SU-DHL-6 (cell line): ENCODE results near the gene CBFB.
"Not testable (repeated sequence)": the region's sequence is repeated elsewhere in the genome, so short reads cannot be mapped to it uniquely, and the experiment has no call there.

ENCODE experiments used
- H2AFZ ChIP-seq: fragments of 200-600 bp; sonication (generic); 2 replicates; pipeline ENCODE4 v1.6.1; 2014; ENCODE audit warnings: low read depth, mild to moderate bottlenecking, moderate library complexity, mixed read lengths, antibody characterized with exemption, low read length; ENCODE audit not compliant: severe bottlenecking
- H3F3A ChIP-seq: fragments of 200-600 bp; shearing (Covaris generic); 2 replicates; pipeline ENCODE4 v1.6.0; 2016; ENCODE audit warnings: antibody characterized with exemption, mild to moderate bottlenecking; ENCODE audit not compliant: insufficient read depth
- H3K27ac ChIP-seq: fragments of 200-600 bp; sonication (generic); 2 replicates; pipeline ENCODE4 v1.5.1; 2016; ENCODE audit warnings: low read depth, mild to moderate bottlenecking, low read length, moderate library complexity, mixed read lengths
- H3K27me3 ChIP-seq: fragments of 200-600 bp; sonication (generic), shearing (Covaris generic); 2 replicates; pipeline ENCODE4 v1.6.0; 2014; ENCODE audit warnings: mild to moderate bottlenecking, low read length
- H3K36me3 ChIP-seq: fragments of 200-600 bp; sonication (generic); 2 replicates; pipeline ENCODE4 v1.6.1; 2014; ENCODE audit warnings: mild to moderate bottlenecking, low read length, mixed read lengths
- H3K4me2 ChIP-seq: fragments of 300-600, 200-600 bp; shearing (Covaris generic), sonication (generic); 2 replicates; pipeline ENCODE4 v1.6.0; 2014; ENCODE audit warnings: low read length, low read depth, mild to moderate bottlenecking; ENCODE audit not compliant: poor library complexity, severe bottlenecking
- H3K4me3 ChIP-seq: fragments of 200-600 bp; sonication (generic); 2 replicates; pipeline ENCODE4 v1.5.1; 2014; ENCODE audit warnings: antibody characterized with exemption, low read length, mild to moderate bottlenecking, mixed read lengths; ENCODE audit not compliant: insufficient read depth, poor library complexity, severe bottlenecking
- H3K79me2 ChIP-seq: fragments of 200-600 bp; sonication (generic); 2 replicates; pipeline ENCODE4 v1.6.1; 2014; ENCODE audit warnings: mild to moderate bottlenecking, low read length, moderate library complexity; ENCODE audit not compliant: insufficient read depth
- H3K9ac ChIP-seq: fragments of 200-600 bp; sonication (generic); 2 replicates; pipeline ENCODE4 v1.7.0; 2014; ENCODE audit warnings: mild to moderate bottlenecking, low read length
- H3K9me2 ChIP-seq: fragments of 200-600 bp; sonication (generic); replicated peaks from 2 replicates; pipeline ENCODE4 v1.6.1; 2014; ENCODE audit warnings: low read length; ENCODE audit not compliant: insufficient read depth
- H3K9me3 ChIP-seq: fragments of 200-600 bp; sonication (generic); 2 replicates; pipeline ENCODE4 v1.6.1; 2014; ENCODE audit warnings: low read length, mixed read lengths; ENCODE audit not compliant: insufficient read depth
- H4K20me1 ChIP-seq: fragments of 200-600 bp; sonication (generic); 2 replicates; pipeline ENCODE4 v1.6.1; 2014; ENCODE audit warnings: low read depth, mild to moderate bottlenecking, antibody characterized with exemption, low read length, moderate library complexity, mixed read lengths
- CTCF ChIP-seq: fragments of 200-600 bp; sonication (generic); IDR thresholded peaks from one replicate; pipeline ENCODE4 v1.5.1; 2017; ENCODE audit warnings: antibody characterized with exemption, mild to moderate bottlenecking, low read length, moderate library complexity; ENCODE audit not compliant: insufficient read depth, poor library complexity, severe bottlenecking
- EZH2phosphoT487 ChIP-seq: fragments of 200-600 bp; sonication (generic), shearing (Covaris generic); conservative IDR thresholded peaks from 2 replicates; pipeline ENCODE4 v1.6.1; 2018; ENCODE audit warnings: mild to moderate bottlenecking, antibody characterized with exemption, low read length, moderate library complexity, mixed read lengths

CBFB gene

DNA sequence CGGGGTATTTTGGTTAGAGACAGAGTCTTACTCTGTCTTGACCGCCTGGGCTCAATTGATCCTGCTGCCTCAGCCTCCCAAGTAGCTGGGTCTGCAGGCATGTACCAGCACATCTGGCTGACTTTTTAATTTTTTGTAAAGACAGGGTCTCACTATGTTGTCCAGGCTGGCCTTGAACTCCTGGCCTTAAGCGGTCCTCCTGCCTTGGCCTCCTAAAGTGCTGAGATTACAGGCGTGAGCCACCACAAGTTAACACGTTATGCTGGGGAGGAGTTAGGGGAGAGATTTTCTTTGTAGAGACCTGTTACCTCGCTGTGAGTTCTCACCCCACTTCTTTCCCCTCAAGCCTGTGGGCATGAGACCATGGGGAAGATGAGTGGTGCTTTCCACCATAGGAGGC, 42.4 kb upstream of the CBFB start:
- Histone ChIP-seq H3K4me2 (no peak overlapping the region), H3K27me3 (no peaks in the 10 kb centered on the region), H2AFZ (no peak overlapping the region), H3K9me2 (no peaks in the 10 kb centered on the region), H3K9ac (no peak overlapping the region), H3K79me2 (no peaks in the 10 kb centered on the region), H4K20me1 (no peaks in the 10 kb centered on the region), H3K9me3 (no peaks in the 10 kb centered on the region), H3K4me3 (no peak overlapping the region), H3K27ac (no peak overlapping the region), H3K36me3 (no peaks in the 10 kb centered on the region), H3F3A (no peaks in the 10 kb centered on the region)
- TF ChIP-seq EZH2phosphoT487 (no peak), CTCF (no peak)

DNA sequence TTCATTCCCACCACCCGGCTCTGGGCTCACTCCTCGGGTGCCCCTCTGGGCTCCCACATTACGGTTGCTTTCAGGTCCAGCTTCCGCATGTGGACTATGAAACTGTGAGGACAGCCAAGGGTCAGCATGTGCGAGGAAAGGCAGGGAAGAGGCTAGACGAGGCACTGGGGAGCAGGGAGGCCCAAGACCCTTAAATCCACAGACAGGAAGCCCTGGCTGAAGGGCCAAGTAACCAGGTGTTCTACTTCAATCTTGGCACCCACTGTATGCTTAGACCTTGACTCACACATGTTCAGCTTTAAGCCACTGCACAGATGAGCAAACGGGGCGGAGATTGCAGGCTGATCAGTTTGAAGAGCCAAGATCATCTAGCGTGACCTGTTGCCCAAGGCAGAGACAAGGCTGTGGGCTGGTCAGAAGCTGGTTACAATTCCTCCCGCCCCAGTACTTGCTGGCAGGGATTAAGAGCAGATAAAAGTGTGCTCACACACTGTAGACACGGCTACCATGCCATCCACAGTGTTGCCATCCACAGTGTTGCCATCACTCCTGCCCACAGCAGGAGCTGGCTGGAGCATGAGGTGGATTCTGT, 40.7 kb upstream of the CBFB start, which contains the start of gene CES4A:
CES4A (plus strand) TSS at position 393 of the 592 bp plus-strand sequence; CDS start at position 577, 184 bp downstream.
- no peak within 1 kb of the TSS for H3K9ac ChIP-seq
- H3K27ac ChIP-seq = no peak within 1 kb of the TSS
- no peaks in the 10 kb centered on the region for H3K36me3 ChIP-seq
- H4K20me1 ChIP-seq = no peaks in the 10 kb centered on the region
- TF ChIP-seq CTCF (no peak), EZH2phosphoT487 (no peak)
- H3K27me3 ChIP-seq = no peaks in the 10 kb centered on the region
- no peaks in the 10 kb centered on the region for H3K9me3 ChIP-seq
- H3K4me2 ChIP-seq = no peak within 1 kb of the TSS
- no peaks in the 10 kb centered on the region for H3F3A ChIP-seq
- H3K79me2 ChIP-seq = no peaks in the 10 kb centered on the region
- H2AFZ ChIP-seq = no peak within 1 kb of the TSS
- H3K4me3 ChIP-seq = no peak within 1 kb of the TSS
- no peaks in the 10 kb centered on the region for H3K9me2 ChIP-seq

GRCh38 chr16:66991545-66992077, 37.3 kb upstream of the CBFB start:
- H3F3A ChIP-seq = no peaks in the 10 kb centered on the region
- H3K27ac ChIP-seq = no peak overlapping the region
- no peaks in the 10 kb centered on the region for H4K20me1 ChIP-seq
- no peak overlapping the region for H3K9ac ChIP-seq
- no peaks in the 10 kb centered on the region for H3K9me3 ChIP-seq
- TF ChIP-seq CTCF (no peak), EZH2phosphoT487 (no peak)
- H3K79me2 ChIP-seq = no peaks in the 10 kb centered on the region
- H3K4me2 ChIP-seq = no peak overlapping the region
- H3K4me3 ChIP-seq = no peak overlapping the region
- H3K36me3 ChIP-seq = no peaks in the 10 kb centered on the region
- no peaks in the 10 kb centered on the region for H3K9me2 ChIP-seq
- H2AFZ ChIP-seq = no peak overlapping the region
- H3K27me3 ChIP-seq = no peaks in the 10 kb centered on the region

DNA sequence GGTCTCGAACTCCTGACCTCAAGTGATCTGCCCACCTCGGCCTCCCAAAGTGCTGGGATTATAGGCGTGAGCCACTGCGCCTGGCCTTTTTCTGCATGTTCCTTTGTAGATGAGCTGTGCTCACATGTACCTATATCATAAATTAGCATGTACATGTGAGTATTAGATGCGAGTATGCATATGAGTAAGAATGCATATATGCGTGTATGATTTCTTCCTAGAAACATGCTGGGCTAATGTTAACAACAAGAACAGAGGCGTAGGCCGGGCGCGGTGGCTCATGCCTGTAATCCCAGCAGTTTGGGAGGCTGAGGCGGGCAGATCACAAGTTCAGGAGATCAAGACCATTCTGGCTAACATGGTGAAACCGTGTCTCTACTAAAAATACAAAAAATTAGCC, 35.4 kb upstream of the CBFB start:
- H2AFZ ChIP-seq, H3K4me2 ChIP-seq, H3K27me3 ChIP-seq, H3F3A ChIP-seq, H3K79me2 ChIP-seq, H3K9ac ChIP-seq, H3K9me2 ChIP-seq, H3K4me3 ChIP-seq, H4K20me1 ChIP-seq, H3K9me3 ChIP-seq, H3K36me3 ChIP-seq, H3K27ac ChIP-seq: not testable (repeated sequence)
